ENCODE measurements around the gene SH3BP2.

Gene SH3BP2

GRCh38 chr4:2819244-2820215 is 26.6 kb downstream of the SH3BP2 start:
- no peak for DNase-seq (ENCODE audit: low read depth in 2 of 2)

GRCh38 chr4:2820216-2820982 is 27.5 kb downstream of the SH3BP2 start:
- no peak for DNase-seq (ENCODE audit: low read depth in 2 of 2)

GRCh38 chr4:2822461-2823300 is 29.8 kb downstream of the SH3BP2 start:
- DNase-seq (ENCODE audit: low read depth in 2 of 2) = no peak

- DNase-seq (ENCODE audit: low read depth in 2 of 2) = no peak
Measured at GRCh38 chr4:2823301-2823670, 30.4 kb downstream of the SH3BP2 start.

- DNase-seq (ENCODE audit: low read depth in 2 of 2) = no peak
Measured at GRCh38 chr4:2823671-2824328, 30.9 kb downstream of the SH3BP2 start.

GRCh38 chr4:2824329-2824835 is 31.5 kb downstream of the SH3BP2 start:
- no peak for DNase-seq (ENCODE audit: low read depth in 2 of 2)

- no peak for DNase-seq (ENCODE audit: low read depth in 2 of 2)
Measured at GRCh38 chr4:2824836-2825381, 32.0 kb downstream of the SH3BP2 start.

GRCh38 chr4:2825740-2826139 is 32.9 kb downstream of the SH3BP2 start:
- DNase-seq (ENCODE audit: low read depth in 2 of 2) = no peak

- no peak for DNase-seq (ENCODE audit: low read depth in 2 of 2)
Measured at GRCh38 chr4:2827071-2827873, 34.4 kb downstream of the SH3BP2 start.

GRCh38 chr4:2827874-2828751 is 35.2 kb downstream of the SH3BP2 start:
- DNase-seq (ENCODE audit: low read depth in 2 of 2) = no peak

- DNase-seq (ENCODE audit: low read depth in 2 of 2) = no peak
Measured at GRCh38 chr4:2828758-2829181, 35.9 kb downstream of the SH3BP2 start.

GRCh38 chr4:2829321-2829932 is 36.5 kb downstream of the SH3BP2 start:
- DNase-seq (ENCODE audit: low read depth in 2 of 2) = no peak

GRCh38 chr4:2829933-2830451 is 37.1 kb downstream of the SH3BP2 start:
- no peak for DNase-seq (ENCODE audit: low read depth in 2 of 2)

GRCh38 chr4:2830632-2831610 is 38.0 kb downstream of the SH3BP2 start:
- DNase-seq (ENCODE audit: low read depth in 2 of 2) = no peak

GRCh38 chr4:2831611-2832308 is 38.9 kb downstream of the SH3BP2 start:
- DNase-seq (ENCODE audit: low read depth in 2 of 2) = no peak

GRCh38 chr4:2832309-2832980 is 39.6 kb downstream of the SH3BP2 start:
- DNase-seq (ENCODE audit: low read depth in 2 of 2) = no peak

All from stimulated activated CD8-positive, alpha-beta memory T cell treated with anti-CD3 and anti-CD28 coated beads, Interleukin-7, amount 100 ng/mL, for 1 hour (primary cell).